HepG2 (cell line): Measurements from ENCODE around the gene C6orf136. TPM values are rescaled to one million over a fixed set of nuclear protein-coding genes. Genes with fewer than 3 reads are reported as not detected.

Experiments
- MAFF ChIP-seq: IDR thresholded peaks from 2 replicates; pipeline ENCODE4 v1.6.1; 2011; ENCODE audit warnings: low read depth, low read length, improper control_type of control experiment
- PITX1 ChIP-seq: sonication (generic); formaldehyde crosslinking; IDR thresholded peaks from 2 replicates; pipeline ENCODE4 v1.5.1; 2020; ENCODE audit warnings: mild to moderate bottlenecking, missing genetic modification reagents
- RBM22 ChIP-seq: fragments of 200-400 bp; formaldehyde crosslinking; optimal IDR thresholded peaks from 2 replicates; pipeline ENCODE3; 2017; ENCODE audit warnings: mild to moderate bottlenecking, low read length, moderate library complexity
- XBP1 ChIP-seq: sonication (generic); formaldehyde crosslinking; IDR thresholded peaks from 2 replicates; pipeline ENCODE4 v1.5.0; 2020; ENCODE audit warnings: missing genetic modification reagents
- ZC3H13 ChIP-seq: sonication (generic); formaldehyde crosslinking; IDR thresholded peaks from 2 replicates; pipeline ENCODE4 v1.8.1; 2023; ENCODE audit warnings: mild to moderate bottlenecking, missing genetic modification reagents, moderate library complexity
- ZNF441 ChIP-seq: sonication (generic); formaldehyde crosslinking; IDR thresholded peaks from 2 replicates; pipeline ENCODE4 v1.7.0; 2021; ENCODE audit warnings: missing genetic modification reagents, borderline replicate concordance
- ZNF556 ChIP-seq: sonication (generic); formaldehyde crosslinking; IDR thresholded peaks from 2 replicates; pipeline ENCODE4 v1.4.0; 2020; ENCODE audit warnings: mild to moderate bottlenecking, missing genetic modification reagents, borderline replicate concordance
- ZNF775 ChIP-seq: sonication (generic); formaldehyde crosslinking; IDR thresholded peaks from 2 replicates; pipeline ENCODE4 v1.4.0; 2020; ENCODE audit warnings: missing genetic modification reagents, mild to moderate bottlenecking, moderate library complexity, borderline replicate concordance
- polyA plus RNA-seq, 8 experiments: library from polyadenylated mRNA; depleted of rRNA in 3 of 8; stranded (reverse) in 7 of 8; unstranded in 1 of 8; fragments of >200 nt; fragmentation: Illumina TruSeq in 4 of 8; extraction: Trizol in 4 of 8; gene quantifications; 2 replicates each; pipeline versions ENCODE4 v1.2.1 to v1.2.3, GENCODE V29; 2011 to 2016; ENCODE audit warnings: low read depth in 4 of 8, missing spikeins in 1 of 8, mixed read lengths in 1 of 8; ENCODE audit not compliant: insufficient read depth in 1 of 8
- total RNA-seq, 5 experiments: library from RNA; depleted of rRNA; stranded (reverse); fragments of >200 nt; fragmentation: Illumina TruSeq; extraction: Trizol; gene quantifications; 2 replicates each; pipeline ENCODE4 v1.2.3, GENCODE V29; 2016; ENCODE audit warnings: low read depth in 1 of 5
- TF ChIP-seq, protein P1 (sequence below): sonication (generic); IDR thresholded peaks from 2 replicates; pipeline ENCODE4 v1.6.1; 2016; ENCODE audit warnings: low read depth, borderline replicate concordance
- TF ChIP-seq, protein P2 (sequence below): IDR thresholded peaks from 2 replicates; pipeline ENCODE4 v1.6.1; 2016; ENCODE audit warnings: low read depth
- TF ChIP-seq, protein P3 (sequence below): sonication (generic); formaldehyde crosslinking; IDR thresholded peaks from 2 replicates; pipeline ENCODE4 v1.4.0; 2020; ENCODE audit warnings: missing genetic modification reagents
- TF ChIP-seq, protein P4 (sequence below): sonication (generic); formaldehyde crosslinking; IDR thresholded peaks from 2 replicates; pipeline ENCODE4 v1.8.1; 2023; ENCODE audit warnings: missing genetic modification reagents, mild to moderate bottlenecking, borderline replicate concordance
- TF ChIP-seq, protein P5 (sequence below): IDR thresholded peaks from 2 replicates; pipeline ENCODE4 v1.6.1; 2012; ENCODE audit warnings: low read depth, low read length, improper control_type of control experiment
- TF ChIP-seq, protein P6 (sequence below): sonication (generic); formaldehyde crosslinking; IDR thresholded peaks from 2 replicates; pipeline ENCODE4 v1.5.0; 2020; ENCODE audit warnings: mild to moderate bottlenecking, missing genetic modification reagents
- TF ChIP-seq, protein P7 (sequence below): sonication (generic); formaldehyde crosslinking; IDR thresholded peaks from 2 replicates; pipeline ENCODE4 v1.5.0; 2020; ENCODE audit warnings: missing genetic modification reagents

The C6orf136 gene
- total and polyA plus RNA-seq, 2 of the 13 experiments (the other 11 are each of a cell fraction or from before 2014, with no cell fraction given): 12.0 to 26.2 TPM

DNA sequence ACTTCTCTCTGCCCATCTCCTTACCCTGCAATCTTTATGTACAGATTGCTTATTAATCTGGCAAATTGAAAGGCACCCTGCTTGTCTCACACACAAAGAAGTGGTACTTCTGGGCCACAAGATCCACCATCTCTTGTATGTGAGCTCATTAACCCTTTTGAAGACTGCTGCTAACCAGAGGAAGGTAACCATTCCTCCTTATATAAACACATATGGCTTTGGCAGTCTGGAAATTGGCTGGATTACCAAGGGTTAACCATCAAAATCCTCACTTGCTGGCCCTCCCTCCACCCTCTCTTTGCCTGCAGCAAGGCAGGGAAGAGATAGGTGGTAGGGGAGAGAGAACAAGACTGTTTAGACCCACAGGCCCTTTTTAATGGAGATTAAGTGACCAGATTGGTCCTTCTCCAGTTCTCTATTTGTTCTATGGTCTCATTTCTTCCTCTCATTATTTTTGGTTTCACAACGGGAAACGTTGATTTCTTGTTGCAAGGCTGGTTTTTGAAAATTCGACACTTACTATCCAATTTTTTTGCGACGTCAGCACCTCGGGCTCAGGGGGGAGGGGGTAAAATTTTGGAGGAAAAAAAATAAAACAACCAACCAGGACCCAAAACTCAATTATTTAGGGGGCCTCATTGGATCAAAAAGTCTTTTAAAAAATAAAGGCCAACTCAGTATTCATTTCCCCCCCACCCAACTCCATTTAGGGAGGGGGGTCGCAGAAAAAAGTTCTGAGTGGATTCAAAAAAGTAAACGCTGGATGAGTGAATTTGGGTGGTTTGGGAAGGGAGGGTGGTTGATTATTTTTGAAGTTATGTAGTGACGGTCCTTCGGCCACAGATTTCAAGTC lies 30.7 kb upstream of the C6orf136 start (continued):
- TF ChIP-seq, protein P1, sequence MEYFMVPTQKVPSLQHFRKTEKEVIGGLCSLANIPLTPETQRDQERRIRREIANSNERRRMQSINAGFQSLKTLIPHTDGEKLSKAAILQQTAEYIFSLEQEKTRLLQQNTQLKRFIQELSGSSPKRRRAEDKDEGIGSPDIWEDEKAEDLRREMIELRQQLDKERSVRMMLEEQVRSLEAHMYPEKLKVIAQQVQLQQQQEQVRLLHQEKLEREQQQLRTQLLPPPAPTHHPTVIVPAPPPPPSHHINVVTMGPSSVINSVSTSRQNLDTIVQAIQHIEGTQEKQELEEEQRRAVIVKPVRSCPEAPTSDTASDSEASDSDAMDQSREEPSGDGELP: 0 out of 2 replicates have a peak, but pooled peaks have one; percentile 8
- TF ChIP-seq, protein P2, sequence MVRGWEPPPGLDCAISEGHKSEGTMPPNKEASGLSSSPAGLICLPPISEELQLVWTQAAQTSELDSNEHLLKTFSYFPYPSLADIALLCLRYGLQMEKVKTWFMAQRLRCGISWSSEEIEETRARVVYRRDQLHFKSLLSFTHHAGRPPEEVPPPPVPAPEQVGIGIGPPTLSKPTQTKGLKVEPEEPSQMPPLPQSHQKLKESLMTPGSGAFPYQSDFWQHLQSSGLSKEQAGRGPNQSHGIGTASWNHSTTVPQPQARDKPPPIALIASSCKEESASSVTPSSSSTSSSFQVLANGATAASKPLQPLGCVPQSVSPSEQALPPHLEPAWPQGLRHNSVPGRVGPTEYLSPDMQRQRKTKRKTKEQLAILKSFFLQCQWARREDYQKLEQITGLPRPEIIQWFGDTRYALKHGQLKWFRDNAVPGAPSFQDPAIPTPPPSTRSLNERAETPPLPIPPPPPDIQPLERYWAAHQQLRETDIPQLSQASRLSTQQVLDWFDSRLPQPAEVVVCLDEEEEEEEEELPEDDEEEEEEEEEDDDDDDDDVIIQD (CRISPR knock-in tag): 0 out of 2 replicates have a peak, but pooled peaks have one; percentile 4
- 0 out of 2 replicates have a peak, but pooled peaks have one; percentile 26 for TF ChIP-seq ZNF441 (CRISPR knock-in tag)
- TF ChIP-seq PITX1 (CRISPR knock-in tag): 0 out of 2 replicates have a peak, but pooled peaks have one; percentile 17
- TF ChIP-seq ZC3H13 (CRISPR knock-in tag): peak; percentile 95
- no peak for TF ChIP-seq XBP1
- TF ChIP-seq, protein P3, sequence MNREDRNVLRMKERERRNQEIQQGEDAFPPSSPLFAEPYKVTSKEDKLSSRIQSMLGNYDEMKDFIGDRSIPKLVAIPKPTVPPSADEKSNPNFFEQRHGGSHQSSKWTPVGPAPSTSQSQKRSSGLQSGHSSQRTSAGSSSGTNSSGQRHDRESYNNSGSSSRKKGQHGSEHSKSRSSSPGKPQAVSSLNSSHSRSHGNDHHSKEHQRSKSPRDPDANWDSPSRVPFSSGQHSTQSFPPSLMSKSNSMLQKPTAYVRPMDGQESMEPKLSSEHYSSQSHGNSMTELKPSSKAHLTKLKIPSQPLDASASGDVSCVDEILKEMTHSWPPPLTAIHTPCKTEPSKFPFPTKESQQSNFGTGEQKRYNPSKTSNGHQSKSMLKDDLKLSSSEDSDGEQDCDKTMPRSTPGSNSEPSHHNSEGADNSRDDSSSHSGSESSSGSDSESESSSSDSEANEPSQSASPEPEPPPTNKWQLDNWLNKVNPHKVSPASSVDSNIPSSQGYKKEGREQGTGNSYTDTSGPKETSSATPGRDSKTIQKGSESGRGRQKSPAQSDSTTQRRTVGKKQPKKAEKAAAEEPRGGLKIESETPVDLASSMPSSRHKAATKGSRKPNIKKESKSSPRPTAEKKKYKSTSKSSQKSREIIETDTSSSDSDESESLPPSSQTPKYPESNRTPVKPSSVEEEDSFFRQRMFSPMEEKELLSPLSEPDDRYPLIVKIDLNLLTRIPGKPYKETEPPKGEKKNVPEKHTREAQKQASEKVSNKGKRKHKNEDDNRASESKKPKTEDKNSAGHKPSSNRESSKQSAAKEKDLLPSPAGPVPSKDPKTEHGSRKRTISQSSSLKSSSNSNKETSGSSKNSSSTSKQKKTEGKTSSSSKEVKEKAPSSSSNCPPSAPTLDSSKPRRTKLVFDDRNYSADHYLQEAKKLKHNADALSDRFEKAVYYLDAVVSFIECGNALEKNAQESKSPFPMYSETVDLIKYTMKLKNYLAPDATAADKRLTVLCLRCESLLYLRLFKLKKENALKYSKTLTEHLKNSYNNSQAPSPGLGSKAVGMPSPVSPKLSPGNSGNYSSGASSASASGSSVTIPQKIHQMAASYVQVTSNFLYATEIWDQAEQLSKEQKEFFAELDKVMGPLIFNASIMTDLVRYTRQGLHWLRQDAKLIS (CRISPR knock-in tag): peak; percentile 87; the same call in 1 of the 2 replicates
- peak; percentile 96 for TF ChIP-seq MAFF
- 0 out of 2 replicates have a peak, but pooled peaks have one; percentile 35 for TF ChIP-seq ZNF775 (CRISPR knock-in tag)
- TF ChIP-seq, protein P4, sequence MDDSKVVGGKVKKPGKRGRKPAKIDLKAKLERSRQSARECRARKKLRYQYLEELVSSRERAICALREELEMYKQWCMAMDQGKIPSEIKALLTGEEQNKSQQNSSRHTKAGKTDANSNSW (CRISPR knock-in tag): no peak
- peak; percentile 38; the same call in 1 of the 2 replicates for TF ChIP-seq ZNF556
- TF ChIP-seq, protein P5, sequence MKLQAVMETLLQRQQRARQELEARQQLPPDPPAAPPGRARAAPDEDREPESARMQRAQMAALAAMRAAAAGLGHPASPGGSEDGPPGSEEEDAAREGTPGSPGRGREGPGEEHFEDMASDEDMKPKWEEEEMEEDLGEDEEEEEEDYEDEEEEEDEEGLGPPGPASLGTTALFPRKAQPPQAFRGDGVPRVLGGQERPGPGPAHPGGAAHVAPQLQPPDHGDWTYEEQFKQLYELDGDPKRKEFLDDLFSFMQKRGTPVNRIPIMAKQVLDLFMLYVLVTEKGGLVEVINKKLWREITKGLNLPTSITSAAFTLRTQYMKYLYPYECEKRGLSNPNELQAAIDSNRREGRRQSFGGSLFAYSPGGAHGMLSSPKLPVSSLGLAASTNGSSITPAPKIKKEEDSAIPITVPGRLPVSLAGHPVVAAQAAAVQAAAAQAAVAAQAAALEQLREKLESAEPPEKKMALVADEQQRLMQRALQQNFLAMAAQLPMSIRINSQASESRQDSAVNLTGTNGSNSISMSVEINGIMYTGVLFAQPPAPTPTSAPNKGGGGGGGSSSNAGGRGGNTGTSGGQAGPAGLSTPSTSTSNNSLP: peak; percentile 78
- TF ChIP-seq RBM22: peak; percentile 98
- TF ChIP-seq, protein P6, sequence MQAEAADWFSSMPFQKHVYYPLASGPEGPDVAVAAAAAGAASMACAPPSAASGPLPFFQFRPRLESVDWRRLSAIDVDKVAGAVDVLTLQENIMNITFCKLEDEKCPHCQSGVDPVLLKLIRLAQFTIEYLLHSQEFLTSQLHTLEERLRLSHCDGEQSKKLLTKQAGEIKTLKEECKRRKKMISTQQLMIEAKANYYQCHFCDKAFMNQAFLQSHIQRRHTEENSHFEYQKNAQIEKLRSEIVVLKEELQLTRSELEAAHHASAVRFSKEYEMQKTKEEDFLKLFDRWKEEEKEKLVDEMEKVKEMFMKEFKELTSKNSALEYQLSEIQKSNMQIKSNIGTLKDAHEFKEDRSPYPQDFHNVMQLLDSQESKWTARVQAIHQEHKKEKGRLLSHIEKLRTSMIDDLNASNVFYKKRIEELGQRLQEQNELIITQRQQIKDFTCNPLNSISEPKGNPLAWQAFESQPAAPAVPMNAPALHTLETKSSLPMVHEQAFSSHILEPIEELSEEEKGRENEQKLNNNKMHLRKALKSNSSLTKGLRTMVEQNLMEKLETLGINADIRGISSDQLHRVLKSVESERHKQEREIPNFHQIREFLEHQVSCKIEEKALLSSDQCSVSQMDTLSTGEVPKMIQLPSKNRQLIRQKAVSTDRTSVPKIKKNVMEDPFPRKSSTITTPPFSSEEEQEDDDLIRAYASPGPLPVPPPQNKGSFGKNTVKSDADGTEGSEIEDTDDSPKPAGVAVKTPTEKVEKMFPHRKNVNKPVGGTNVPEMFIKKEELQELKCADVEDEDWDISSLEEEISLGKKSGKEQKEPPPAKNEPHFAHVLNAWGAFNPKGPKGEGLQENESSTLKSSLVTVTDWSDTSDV (CRISPR knock-in tag): no peak
- TF ChIP-seq, protein P7, sequence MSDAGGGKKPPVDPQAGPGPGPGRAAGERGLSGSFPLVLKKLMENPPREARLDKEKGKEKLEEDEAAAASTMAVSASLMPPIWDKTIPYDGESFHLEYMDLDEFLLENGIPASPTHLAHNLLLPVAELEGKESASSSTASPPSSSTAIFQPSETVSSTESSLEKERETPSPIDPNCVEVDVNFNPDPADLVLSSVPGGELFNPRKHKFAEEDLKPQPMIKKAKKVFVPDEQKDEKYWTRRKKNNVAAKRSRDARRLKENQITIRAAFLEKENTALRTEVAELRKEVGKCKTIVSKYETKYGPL (CRISPR knock-in tag): 0 out of 2 replicates have a peak, but pooled peaks have one; percentile 7
